NCI-H2196 (cell line): ENCODE results near the gene KATNB1.
"Not testable (repeated sequence)": the region's sequence is repeated elsewhere in the genome, so short reads cannot be mapped to it uniquely, and the experiment has no call there.

Experiments
- DNase-seq: peaks from one replicate; lab custom pipeline; 2025; ENCODE audit not compliant: unreplicated experiment; lab: John Stamatoyannopoulos, UW

The KATNB1 gene

DNA sequence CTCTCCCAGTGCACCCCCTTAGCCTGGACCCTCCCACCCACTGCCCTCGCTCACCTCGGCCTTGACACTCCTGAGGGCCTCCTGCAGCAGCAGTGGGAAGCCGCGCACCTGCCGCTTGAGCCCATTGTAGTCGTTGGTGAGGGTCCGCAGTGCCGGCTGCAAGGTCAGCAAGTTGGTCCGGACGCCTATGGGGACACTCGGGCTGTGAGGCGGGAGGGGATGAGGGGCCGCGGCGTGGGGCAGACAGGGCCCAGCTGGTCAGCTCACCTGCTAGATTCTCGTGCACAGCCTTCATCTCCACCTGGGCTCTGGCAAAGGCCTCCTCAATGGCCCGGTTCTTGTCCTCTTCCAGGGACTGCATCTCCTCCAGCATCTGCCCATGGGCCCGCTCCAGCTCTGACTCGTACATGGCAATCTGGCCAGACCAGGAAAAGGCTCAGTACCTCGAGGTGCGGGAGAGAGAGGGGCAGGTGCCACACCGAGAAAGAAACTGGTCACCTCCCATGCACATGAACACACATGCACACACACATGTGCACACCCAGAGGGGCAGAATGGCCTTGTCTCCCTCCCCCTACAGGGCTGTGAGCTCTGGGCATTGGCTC, 34.1 kb downstream of the KATNB1 start:
- DNase-seq: no peak

DNA sequence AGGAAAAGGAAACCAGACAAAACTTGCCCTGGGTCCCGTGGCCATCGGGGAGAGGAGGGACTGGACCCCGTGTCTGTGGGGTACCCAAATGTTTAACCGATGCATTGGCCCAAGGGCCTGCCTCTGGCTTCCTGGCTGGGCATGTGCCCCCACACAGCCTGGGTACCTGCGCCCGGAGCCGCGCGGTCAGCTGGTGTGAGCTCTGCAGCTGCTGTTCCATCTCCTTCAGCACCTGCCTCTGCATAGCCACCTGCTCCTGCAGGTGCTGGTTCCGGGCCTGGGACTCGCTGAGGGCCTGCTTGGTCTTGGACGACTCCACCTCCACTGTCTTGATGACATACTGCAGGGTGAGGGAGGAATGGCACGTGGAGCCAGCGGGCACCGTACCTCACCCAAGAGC, 34.8 kb downstream of the KATNB1 start:
- peak; percentile 44 for DNase-seq

DNA sequence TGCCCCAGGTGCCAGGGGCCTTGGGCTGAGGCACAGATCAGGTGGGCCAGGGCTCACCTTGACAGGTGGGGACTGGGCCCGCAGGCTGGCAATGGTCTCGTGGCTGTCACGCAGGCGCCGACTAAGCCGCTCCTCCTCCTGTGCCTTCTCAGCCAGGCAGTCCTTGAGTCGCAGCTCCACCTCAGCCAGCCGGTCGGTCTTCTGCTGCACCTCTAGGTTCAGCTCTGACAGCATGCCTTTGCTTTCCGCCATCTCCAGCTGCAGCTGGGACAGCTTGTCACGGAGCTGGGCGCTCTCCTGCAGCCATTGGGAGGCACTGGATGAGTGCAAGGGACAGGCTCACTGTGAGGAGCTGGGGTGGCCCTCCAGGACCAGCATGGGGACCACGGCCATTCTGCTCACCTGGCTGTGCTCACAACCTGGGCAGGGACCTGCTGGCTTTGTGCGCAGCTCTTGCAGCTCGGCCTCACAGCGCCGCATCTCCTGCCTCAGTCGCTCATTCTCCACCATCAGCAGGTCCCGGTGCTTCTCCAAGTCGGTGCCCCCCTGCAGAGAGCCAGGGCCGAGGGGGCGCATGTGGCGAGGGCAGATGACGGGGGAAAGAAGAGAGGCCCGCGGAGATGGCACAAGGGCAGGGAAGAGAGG, 35.7 kb downstream of the KATNB1 start:
- no peak for DNase-seq

DNA sequence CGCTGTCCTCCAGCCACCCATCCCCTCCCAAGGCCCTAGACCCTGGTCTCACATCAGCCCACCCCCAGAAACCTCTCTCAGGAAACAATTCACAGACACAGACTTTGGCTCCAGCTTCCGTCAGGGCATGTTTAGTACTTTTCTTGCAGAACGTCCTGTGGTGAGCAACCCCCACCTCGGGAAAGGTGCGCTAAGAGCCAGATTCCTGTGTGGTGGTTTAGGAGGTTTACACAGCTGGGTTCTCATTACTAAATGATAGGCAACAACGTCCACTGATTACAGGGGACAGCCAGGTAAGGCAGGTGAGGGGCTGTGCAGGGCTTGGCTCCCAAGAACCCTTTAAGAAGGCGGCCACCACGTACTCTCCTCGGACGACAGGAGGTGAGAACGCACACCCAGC, 37.4 kb downstream of the KATNB1 start:
- no peak for DNase-seq

DNA sequence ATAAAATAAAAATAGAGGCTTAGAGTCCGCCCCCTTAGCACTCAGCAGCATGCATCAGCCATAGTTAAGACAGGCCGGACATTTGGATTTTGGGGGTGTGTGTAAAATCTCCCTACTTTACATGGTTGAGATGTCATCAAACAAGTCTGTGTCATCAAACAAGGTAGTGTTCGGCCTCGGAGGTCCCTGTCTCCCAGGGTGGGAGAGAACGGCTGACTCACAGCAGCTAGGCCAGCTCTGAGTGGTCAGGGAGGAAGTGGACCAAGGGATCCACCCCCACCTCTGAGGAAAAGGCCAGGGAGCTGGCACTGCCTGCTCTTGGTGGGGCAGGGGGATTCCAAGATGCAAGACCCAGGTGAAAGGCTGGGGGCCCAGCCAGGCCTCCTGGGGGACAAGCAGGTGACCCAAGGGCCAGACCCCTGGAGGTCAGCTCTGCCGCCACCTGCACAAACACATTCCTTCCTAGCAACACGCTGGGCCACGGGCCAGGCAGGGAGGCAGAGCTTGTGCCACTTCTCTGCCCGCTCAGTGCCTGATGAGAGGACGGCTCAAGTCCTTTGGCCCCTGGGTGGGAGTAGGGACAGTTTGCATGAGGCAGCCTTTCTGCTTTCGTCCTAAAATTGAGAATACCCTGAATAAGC, 38.2 kb downstream of the KATNB1 start:
- DNase-seq: peak; percentile 15

DNA sequence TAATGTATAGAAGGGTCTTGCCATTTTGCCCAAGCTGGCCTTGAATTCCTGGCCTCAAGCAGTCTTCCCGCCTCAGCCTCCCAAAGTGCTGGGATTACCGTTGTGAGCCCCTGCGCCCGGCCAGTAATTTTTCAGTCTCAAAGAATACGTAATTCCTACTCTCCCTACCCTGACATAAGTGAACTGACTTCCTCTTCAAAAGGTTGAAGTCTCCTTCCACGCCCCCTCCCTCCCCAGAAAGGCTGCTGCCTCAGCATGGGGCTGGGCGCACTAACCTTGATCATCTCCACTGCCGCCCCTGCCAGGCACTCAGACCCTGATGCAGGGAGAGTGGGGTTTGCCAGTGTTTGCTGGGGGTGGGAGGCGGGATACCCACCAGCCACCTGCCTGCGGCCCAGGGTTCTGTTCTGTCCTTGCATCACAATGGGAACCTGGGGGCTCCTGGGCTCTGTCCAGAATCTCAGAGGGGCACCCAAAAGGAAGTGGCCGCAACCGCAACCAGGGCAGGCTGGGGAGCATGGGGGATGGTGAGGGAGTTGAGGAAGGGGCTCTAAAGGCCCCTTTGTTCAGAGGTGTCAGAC, 39.2 kb downstream of the KATNB1 start:
- no peak for DNase-seq

DNA sequence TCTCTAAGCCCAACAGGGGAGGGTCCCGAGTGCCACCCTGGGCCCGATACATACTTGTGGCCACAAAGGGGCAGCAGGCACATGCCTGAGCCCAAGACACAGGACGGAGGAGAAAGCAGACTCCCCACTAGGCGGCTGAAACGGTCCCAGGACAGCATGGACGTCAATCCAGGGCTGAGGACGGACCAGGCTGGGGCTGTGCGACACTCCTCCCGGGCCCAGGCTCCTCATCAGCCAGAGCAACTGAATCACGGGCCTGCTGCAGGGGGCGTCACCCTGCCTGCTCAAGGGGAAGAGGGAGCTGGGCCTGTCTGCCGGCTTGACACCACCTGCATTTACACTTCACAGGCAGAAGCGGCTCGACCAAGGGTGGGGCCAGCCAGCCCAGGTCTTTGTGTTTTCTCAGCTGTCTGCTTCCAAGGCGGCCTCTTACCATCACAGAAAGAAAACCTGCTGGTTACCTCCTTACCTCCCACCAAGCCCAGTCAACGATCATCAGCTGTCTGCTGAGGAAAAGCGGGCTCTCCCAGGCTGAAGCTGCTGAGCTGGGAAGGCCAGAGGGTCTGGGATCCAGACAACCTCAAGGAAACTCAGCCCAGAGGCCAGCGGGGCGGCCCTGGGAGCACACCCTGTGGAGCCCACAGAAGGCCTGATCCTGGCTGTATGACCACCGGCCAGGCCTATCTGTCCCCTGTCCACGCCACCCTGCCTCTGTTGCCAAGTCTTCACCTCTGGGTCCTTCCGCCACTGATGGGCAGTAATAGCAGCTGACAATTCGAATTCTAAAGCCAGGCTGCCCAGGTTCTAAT, 40.3 kb downstream of the KATNB1 start:
- DNase-seq: no peak

DNA sequence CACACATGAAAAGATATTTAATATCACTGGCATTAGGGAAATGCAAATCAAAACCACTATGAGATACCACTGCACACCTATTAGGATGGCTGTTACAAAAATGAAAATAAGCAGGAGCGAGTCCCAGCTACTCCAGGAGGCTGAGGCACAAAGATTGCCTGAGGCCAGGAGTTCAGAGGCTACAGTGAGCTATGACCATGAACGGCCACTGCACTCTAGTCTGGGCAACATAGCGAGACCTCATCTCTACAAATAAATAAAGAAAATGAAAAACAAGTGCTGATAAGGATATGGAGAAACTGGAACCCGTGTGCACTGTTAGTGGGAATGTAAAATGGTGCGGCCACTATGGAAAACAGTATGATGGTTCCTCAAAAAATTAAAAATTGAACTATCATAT, 43.1 kb downstream of the KATNB1 start:
- DNase-seq: no peak

DNA sequence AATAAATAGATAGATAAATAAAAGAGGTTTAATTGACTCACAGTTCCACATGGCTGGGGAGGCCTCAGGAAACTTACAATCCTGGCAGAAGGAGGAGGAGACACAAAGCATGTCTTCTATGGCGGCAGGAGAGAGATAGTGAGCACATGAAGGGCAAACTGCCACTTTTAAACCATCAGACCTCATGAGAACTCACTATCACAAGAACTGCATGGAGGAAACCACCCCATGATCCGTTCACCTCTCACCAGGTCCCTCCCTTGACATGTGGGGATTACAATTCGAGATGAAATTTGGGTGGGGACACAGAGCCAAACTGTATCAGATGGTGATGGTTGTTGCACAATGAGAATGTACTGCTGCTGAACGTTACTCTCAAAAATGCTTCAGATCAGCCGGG, 44.3 kb downstream of the KATNB1 start:
- DNase-seq: not testable (repeated sequence)

DNA sequence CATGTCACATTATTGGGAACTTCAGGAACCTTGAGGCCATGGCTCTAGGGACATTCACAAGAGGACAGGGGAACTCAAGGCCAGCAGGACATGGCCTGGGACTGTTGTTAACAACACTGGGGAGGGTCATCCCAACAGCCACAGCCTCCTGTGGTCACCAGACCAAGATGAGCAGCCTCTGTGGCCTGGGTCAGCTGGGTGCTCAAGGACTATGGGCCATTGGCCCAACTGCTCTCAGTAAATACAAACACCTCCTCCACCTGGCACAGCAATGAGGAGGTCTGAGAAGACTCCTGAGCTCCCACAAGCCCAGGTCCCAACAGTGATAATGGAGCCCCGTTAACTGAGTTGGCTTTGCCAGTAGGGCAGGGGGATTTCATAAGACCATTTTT, 45.8 kb downstream of the KATNB1 start:
- DNase-seq: no peak

DNA sequence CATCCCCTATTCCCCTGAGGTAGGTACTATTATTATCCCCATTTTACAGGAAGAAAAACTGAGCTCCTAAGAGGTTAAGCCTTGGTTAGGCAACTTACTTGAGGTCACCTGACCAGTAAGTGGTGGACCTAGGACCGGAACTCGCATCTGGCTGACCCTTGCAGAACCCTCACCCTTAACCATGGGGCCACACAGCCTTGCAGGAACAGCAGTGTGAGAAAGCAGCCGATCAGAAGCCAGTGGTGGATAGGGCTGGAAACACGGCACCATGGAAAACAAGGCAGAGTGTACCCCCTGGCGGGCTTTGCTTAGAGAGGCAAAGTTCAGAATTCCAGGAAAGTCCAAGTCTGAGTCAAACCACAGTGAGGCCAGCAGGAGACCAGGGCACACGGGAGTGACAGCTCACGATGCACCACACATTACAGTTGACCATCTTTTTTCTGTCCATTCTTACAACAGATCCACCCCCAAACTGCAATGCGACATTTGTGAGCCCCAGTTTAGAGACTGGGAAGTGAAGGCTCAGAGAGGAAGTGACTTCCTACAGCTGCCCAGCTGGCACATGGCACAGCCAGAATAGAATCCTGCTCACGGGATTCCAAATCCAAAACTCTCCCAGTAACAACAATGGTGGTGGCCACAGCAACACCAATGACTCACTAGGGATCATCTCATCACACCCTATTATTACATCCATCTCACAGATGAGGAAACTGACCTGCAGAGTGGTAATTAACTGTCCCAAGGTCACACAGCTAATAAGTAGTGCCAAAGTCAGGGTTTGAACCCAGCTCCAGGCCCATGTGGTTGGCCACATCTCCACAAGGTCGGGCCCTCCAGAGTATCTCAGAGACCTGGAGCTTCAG, 46.4 kb downstream of the KATNB1 start:
- DNase-seq: no peak

DNA sequence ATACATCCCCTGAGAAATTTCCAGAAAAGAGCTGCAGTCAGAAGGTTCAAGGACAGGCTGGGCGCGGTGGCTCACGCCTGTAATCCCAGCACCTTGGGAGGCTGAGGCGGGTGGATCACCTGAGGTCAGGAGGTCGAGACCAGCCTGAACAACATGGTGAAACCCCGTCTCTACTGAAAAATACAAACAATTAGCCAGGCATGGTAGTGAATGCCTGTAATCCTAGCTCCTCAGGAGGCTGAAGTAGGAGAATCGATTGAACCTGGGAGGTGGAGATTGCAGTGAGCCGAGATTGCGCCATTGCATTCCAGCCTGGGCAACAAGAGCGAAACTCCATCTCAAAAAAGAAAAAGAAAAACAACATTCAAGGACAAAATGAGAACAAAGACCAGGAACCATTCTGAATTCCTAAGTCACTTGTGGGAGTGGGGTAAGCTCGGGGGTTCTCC, 47.1 kb downstream of the KATNB1 start:
- DNase-seq: not testable (repeated sequence)

DNA sequence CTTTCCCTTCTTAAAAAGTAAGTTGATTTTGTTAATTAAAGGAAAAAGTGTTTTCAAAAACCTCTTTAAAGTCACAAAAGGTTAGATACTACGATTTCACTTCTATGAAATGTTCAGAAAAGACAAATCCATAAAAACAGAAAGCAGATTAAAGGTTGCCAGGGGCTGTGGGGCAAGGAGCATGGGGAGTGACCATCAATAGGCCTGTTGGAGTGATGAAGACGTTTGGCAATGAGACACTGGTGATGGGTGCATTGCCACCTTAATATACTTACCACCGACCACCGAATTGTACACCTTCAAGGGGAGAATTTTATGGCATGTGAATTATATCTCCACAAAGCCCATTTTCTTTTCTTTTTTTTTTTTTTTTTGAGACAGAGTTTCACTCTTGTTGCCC, 47.5 kb downstream of the KATNB1 start:
- no peak for DNase-seq

DNA sequence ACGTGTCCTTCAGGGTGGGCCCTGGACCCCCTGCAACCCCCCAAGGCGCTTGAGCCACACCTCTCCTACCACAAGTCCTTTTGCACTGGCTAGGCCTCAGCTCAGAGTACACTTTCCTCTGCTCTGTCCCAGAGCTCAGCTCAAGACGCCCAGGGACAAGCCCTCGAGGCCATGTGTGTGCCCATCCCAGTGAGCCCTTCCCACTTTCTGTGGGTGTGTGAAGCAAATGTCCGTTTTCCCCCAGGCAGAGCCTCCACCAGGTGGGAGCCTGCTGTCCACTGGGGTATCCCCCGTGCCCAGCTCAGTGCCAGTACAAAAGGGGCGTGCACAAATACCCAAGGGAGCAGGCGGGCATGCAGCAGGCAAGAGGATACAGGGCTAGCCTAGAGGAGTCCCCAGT, 48.3 kb downstream of the KATNB1 start:
- no peak for DNase-seq

DNA sequence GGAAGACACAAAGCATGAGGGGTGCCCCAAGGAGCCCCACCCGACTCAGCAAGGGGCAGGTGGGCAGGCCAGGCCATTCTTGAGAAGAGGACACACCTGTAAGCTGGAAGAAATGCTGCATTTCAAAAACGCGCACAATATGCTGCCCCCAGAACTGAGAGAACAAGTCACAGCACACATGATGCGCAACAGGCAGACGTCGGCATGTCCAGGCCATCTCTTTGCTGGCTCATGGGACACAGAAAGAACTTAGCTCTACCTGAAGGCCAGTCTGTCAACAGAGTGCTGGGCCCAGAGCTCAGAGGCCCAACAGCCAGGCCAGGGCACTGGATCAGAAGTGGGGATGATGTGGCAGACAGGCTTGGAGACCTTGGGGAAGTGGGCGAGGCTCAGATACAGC, 48.8 kb downstream of the KATNB1 start:
- DNase-seq: no peak

DNA sequence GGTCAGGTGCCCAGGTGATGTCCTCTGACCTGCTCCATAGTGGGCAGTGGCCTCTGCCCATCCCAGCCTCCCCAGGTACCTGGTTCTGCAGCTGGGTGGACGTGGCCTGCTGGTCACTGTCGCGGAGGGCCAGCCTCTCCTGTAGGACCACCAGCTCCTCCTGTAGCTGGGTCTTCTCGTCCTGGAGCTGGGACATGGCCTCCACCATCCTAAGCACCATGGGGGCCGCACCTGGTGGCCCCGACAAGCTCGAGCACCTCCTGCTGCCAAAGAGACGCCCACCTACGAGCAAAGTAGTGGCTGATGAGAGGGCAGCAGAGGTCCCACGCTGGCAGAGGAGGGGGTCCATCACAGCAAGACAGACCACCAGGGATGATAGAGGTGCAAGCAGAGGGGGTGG, 49.8 kb downstream of the KATNB1 start:
- no peak for DNase-seq

DNA sequence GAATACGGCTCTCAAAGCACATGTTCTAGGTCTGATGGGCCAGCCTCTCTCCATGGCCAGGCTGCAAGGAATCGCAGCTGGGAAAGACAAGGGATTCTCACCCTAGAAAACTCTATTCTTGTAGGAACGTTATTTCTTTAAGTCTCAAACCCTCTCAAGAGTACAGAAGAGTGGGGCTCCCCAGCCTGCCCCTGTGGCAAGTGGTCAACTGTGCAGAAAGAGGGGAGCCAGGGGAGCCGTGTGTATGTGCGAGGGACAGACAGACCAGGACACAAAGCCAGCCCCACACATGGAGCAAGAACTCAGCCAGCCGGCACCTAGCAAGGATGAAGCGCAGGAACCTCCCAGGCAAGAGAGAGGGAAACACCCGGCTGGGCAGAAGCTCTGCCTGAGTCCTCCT, 50.4 kb downstream of the KATNB1 start:
- DNase-seq: no peak

DNA sequence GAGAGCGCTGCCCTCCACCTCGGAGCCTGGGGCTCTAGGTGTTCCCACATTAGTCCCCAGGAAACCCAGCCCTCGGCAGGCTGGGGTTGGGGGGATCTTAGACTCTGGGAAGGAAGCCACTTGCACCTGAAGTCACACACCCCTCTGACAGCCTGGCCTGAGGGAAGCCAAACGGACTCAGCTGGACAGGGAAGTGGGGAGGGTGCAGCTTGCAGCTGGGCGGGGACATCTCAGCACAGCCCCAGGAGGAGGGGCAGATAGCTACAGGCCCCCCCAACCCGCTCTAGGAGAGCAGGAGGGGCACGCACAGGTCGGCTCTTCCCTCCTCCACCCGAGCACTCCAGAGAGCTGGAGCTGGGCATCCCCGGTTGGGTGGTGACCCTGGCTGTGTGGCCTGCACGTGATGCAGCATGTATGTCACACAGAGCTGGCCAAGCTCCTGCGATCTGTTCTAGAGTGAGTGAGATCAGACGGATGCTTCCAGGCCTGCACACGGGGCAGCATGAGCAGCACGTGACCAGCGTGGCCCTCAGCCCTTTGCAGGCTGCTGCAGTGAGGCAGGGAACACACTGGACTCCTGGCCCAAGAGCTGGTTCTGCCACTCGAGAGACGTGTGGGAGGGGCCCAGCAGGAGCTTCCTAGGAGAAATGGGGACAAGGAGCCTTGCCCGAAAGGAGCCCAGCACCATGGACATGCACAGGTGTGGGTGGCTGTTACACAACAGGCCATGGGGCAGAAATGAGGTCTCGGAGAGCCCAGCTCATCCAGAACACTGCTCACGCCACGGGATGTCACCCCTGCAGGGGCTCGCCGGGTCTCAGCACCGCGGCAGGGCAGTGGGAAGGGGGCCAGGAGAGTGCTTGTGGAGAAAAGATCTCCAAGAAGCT, 51.3 kb downstream of the KATNB1 start:
- DNase-seq: no peak

DNA sequence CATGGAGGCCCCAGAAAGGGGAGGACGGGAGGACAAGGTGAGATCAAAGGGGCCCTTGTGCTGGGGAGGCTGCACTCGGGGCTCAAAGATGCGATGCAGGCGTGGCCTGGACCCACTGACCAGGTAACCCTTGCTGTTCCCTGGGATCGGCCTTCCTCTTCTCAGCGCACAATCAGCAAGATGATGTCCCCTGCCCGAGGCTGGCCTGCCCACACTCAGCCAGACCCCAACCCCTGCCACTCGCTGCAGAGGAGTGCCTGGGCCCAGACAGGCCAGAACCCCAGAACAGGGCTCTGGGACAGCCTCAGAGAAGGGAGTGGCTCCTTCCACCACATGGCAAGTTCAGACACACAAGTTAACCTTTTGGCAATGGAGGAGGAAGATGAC, 51.9 kb downstream of the KATNB1 start:
- DNase-seq: no peak
